Kidney capillary endothelial cell (primary cell): ENCODE data around the gene PPDPF.
"Not testable (repeated sequence)": the region's sequence is repeated elsewhere in the genome, so short reads cannot be mapped to it uniquely, and the experiment has no call there.

Source experiments
- DNase-seq: peaks from one replicate; pipeline ENCODE4 v3.0.0-alpha.2; 2018; ENCODE audit warnings: low spot score

The PPDPF gene

DNA sequence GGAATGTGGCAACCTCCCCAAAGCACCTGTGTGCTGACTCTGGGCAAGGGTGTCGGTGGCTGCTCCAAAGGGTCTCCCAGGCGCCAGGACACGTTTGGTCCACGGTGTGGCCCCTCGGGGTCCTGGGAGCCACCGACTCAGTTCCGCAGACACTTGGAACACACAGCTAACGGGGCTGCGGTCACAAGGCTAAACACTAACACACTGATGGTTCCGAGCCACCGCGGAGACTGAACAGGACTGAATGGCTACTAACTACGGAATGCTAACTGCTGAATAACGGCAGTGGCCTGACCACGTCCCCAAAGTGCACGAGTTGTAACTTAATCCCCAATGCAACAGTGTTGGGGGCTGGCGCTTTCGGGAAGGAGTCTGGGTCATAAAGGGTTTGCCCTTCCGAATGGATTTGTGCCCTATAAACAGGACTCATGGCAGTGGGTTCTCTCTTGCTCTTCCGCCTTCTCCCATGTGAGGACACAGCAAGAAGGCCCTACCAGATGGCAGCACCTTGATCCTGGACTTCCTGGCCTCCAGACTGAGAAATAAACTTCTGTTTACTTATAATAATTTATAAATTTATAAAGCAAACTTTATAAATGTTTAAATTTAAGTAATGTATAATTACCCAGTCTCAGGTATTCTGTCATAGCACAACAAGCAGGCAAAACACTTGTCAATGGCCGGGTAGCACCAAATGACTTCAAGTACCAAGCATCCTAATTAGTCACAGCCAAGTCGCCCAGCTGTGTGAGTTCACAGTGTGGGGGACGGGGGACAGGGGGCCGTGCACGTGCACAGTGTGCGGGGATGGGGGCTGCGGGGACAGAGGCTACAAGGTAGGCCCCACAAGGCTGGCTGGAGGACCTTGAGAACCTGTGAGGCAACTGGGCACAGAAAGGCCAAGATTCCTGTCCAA is 19.4 kb upstream of the PPDPF start:
- no peak for DNase-seq

DNA sequence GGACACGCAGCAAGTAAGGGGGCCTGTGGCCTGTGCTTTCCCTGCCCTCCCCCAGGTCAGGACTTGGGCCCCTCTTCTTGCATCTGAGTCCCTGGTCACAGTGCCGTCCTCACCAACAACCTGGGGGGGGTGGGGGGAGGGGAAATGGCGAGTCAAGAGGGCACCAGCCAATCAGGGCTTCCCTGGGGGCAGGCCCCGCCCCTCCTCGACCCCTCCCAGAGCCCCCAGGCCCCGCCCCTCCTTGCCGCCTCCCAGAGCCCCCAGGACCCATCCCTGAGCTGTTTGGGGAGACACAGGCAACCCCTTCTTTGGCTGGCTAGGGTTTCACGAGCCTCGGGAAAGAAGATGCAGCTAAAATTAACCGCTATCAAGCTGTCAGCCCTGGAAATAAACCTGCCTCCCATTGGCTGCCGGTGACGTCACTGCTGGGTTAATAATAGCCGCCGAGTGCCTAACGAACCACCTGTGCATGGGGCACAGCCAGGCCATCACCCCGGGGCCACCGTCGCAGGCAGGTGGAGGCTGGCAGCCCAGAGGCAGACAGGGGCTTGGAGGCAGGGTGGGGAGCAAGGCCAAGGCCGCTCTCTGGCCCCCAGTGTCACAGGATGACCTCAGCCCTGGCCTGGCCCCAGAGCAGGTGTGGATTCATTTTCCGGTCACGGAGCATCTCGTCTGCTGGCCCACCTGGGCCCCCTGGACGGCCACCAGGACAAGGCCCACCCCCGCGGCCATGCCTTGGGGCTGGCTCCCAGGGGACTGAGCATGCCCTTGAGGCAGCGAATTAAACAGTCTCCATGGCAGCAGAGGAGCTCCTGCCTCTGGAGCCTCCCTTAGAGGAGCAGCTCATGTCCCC is 18.5 kb upstream of the PPDPF start:
- DNase-seq: no peak

DNA sequence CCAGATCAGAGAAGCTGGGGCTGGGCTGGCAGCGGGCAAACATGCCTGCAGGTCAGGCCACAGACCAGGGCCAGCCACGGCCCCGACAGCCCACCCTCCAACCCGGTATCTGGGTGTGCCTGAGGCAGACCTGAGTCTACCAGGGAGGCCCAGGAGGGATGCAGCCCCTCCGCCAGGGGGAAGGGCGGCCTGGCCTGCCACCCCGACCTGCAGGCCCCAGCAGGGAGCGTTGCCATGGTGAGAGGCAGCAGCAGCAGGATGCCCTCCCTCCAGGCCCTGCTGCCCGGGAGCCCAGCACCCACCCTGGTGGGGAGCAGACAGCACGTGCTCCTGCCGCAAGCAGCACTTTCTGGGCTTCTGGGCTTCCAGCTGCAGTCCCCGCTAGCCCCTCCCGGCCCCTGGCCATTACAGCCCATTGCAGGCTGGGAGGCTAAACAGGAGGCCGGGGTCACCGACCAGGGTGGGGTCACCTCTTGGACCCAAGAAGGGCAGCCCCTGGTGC is 17.8 kb upstream of the PPDPF start:
- no peak for DNase-seq

DNA sequence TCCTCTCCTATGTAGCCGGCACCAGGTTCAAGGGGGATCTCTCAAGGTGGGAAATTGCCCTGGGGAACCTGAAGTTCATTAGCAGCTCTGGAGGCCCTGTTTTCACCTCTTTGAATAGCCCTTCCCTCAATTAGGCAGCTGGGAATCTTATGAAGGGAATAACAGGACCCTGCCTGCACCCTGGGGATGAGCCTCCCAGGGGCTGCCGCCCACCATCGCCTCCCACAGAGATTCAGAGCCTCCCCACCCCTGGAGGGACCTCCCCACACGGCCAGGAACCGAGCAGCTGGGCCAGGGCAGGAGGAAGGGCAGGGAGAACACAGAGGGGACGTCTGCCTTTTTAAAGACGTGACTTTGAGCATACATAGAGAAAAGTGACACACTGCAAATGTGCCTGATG is 17.0 kb upstream of the PPDPF start:
- no peak for DNase-seq

DNA sequence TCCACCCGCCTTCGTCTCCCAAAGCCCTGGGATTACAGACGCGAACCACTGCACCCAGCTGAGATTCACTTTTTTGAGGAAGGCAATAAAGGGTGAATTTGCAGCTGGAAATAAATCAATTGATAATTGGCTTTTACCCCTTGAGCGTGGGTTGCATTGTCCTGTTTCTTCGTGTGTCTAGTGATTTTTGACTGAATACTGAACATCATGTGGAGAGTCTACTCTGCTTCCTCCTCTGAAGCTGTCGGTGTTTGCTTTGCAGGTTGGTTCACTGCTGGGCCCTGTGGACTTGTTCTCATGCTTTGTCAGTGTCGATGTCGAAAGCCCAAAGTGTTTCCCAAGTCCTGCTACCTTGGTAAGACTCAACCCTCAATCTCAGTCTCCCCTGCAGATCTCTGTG is 15.9 kb upstream of the PPDPF start:
- no peak for DNase-seq

DNA sequence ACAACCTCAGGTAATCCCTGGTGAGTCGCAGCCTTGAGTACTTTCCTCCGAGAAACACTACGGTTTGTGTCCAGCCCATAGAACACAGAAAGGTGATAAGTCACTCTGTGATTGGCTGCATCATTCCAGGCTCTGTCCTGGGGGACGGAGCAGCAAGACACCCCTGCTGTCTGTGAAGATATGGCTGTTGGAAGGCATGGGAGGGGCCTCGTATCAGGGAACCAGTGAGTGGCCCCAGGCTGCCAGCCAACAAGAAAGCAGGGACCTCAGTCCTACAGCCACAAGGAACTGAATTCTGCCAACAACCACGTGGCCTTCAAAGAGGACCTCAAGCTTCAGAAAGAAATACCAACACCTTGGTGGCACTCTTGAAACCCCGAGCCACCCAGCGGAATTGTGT is 15.3 kb upstream of the PPDPF start:
- no peak for DNase-seq

DNA sequence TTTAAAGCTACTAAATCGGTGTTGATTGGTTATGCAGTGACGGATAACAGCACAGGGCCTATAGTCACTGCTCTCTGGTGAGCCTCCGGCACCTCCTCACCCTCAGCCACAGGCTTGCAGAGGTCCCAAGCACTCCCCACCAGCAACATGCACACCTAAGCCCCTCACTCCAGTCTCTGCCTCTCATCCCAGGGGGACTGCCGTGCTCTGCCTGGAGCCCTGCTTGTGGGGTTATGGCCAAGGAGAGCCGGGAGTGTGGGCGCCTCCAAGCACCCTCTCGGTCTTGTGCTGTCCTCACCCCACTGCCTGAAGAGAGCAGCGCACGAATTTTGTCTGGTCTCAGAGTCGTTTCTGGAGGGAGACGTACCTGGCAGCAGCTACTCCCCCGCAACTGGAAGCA is 14.8 kb upstream of the PPDPF start:
- no peak for DNase-seq

DNA sequence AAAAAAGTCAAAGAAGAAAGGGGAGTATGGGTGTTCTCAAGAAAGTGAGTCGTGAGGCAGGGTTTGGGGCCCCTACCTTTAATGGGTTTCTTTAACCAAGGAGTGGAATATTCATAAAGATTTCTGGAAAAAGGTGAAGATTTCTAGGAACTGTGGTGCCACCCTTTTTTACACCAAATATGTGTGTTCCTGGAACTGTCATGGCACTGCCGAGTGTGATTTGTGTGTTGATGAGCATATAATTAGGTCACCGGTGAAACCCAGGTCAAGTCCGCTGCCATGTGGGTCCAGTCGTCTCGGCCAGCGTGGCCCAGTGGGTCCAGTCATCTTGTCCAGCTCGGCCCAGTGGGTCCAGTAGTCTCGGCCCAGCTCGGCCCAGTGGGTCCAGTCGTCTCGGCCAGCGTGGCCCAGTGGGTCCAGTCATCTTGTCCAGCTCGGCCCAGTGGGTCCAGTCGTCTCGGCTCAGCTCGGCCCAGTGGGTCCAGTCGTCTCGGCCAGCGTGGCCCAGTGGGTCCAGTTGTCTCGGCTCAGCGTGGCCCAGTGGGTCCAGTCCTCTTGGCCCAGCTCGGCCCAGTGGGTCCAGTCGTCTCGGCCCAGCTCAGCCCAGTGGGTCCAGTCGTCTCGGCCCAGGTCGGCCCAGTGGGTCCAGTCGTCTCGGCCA is 13.4 kb upstream of the PPDPF start:
- DNase-seq: no peak

DNA sequence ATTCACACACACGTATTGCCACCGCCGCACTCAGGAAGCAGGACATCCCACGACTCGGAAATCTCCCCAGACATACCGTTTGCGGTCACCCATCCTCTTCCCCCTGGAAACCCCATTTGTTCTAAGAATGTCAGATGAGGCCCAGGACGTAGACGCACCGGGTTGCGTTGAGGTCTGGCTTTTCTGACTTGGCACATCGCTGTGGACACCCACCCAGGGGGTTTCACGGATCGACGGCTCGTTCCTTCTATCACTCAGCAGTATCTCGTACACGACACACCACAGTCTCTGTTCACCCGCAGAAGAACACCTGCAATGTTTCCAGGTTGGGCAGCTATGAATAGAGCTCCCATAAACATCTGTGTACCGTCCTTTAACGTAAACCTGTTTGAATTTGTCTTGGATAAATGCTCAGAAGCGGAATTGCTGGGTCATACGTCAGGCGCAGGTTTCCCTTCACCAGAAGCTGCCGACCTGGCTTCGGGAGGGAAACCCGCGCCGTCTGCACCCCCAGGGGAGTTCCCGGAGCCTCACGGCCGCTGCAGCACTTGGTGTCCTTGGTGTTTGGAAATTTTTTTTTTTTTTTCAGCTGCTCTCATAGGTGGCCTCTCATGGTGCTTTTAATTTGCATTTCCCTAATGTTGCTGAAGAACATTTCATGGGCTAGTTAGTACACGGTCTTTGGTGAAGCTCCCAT is 12.3 kb upstream of the PPDPF start:
- DNase-seq: no peak

DNA sequence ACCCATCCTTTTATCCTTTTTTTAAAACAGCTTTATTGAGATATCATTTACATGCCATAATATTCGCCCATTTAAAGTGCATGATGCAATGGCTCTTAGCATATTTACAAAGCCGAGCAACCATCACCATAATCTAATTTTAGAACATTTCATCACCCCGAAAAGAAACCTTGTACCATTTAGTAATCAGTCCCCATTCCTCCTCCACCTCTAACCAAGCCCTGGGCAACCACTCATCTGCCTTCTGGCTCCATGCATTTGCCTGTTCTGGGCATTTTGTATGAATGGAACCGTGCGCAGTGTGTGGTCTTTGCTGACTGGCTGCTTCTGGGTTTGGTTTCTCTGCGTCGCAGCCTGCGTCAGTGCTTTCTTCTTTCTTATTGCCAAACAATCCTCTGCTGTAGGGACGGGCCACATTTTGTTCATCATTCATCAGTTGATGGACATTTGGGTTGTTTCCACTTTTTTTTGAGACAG is 11.4 kb upstream of the PPDPF start:
- DNase-seq: no peak

DNA sequence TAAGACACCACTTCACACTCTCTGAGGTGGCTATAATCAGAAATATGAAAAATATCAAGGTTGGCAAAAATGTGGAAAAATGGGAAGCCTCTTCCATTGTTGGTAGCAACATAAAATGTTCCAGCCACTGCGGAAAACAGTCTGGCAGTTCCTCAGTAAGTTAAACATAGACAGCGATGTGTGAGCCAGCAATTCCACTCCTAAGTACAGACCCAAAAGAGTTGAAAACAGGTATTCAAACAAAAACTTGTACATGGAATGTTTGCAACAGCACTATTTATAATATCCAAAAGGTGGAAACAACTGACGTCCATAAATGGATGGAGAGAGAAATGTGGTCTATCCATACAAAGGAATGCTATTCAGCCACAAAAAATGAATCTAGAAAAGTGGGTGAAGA is 7.4 kb upstream of the PPDPF start:
- DNase-seq: no peak

DNA sequence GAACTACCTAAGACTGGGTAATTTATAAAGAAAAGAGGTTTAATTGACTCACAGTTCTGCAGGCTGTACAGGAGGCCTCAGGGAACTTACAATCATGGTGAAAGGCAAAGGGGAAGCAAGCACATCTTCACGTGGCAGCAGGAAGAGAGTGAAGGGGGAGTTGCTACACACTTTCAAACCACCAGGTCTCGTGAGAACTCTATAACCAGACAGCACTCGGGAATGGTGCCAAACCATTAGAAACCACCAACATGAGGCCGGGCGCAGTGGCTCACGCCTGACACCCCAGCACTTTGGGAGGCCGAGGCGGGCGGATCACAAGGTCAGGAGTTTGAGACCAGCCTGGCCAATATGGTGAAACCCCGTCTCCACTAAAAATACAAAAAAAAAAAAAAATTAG is 6.0 kb upstream of the PPDPF start:
- not testable (repeated sequence) for DNase-seq

DNA sequence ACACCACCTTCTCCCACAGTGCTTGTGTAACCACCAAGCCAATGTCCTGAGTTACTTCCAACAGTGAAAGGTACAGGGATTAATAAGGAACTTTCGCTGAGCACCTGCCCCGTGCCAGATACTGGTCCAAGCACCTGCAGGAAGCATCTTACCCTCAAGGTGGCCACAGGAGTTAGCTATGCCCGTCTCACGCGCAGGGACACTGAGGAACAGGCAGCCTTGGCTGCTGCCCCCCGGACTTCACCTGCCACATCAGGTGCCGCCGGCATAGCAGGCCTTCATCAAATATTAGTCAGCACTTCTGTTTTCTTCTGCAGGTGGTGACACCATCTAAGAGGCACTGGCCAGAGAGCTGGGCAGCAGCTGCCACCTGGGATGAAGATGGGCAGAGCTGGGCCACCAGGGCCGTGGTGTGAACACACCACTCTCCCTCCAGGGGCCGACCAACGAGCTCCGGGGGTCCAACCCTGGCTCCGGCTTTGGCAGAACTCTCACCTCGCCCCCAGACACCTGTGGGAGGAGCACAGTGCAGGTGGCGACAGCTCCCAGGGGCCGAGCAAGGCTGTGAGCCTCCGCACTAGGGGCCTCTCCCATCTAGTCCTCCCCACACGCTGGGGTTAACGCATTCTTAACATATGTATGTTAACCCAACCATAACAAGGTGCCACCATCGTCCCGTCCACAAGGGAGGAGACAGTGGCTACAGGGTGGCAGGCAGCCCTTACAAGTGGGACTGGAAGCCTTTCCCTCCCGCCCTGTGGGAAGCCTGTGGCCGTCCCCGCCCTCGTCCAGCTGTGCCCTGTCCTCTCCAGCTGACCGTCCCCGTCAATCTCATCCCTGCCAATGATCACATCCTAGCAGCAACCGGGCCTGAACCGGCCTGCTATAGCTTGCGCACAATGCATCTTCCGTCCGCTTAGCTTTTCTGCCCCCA is 2.9 kb upstream of the PPDPF start:
- no peak for DNase-seq

DNA sequence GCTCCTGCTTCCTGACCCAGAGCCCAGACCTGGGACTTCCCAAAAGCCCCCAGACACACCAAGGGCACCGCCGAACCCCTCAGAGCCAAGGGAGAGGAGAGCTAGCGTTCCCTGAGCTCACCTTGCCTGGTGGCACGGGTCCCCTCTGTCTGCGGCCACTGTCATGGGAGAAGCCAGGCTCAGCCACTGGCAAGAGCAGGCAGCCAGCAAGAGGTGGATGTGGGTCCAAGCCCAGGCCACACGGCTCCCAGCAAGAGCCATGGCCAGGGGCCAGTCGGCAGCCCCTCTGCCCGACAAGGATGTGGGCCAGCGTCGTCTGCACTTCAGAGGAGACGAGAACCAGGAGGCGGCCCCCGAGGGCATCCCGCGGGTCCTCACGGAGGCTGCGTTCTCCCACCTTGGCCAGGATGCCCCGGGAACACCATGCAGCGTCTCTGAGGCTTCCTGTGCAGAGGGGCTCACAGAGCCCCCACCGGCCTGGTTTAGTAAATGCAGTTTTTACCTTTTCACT is 2.2 kb upstream of the PPDPF start:
- DNase-seq: no peak

DNA sequence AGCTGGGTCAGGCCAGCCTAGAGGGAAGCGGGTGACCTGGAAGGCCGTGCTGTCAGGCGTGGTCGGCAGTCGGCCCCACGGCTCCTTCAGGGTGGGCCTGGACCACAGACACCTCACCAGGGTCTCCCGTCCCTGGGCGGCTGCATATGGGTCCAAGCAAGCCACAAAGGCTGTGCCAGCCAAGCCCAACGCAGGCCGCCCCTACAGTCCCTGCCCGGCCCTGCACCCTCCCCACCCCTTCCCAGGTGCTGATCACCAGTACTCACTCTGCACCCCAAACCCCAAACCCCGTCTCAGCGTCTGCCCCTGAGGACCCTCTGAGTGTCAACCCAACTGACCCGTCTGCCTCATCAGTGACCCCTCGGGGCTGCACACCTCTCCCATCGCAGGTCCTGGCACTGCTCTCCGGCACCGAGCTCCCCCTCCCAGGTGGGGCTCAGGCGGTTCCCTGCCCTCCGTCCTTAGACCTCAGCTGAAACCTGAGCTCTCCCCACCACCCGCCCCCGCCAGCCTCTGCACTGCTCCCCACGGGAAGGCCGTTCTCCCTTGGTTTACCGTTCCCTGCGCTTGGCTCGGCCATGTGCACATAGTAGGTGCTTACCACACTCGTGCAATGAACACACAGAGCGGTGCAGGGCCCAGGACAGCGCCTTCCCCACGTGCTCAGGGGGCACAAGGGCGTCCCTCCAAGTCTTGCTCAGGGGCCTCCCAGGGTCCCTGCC is 1.5 kb upstream of the PPDPF start:
- DNase-seq: no peak

DNA sequence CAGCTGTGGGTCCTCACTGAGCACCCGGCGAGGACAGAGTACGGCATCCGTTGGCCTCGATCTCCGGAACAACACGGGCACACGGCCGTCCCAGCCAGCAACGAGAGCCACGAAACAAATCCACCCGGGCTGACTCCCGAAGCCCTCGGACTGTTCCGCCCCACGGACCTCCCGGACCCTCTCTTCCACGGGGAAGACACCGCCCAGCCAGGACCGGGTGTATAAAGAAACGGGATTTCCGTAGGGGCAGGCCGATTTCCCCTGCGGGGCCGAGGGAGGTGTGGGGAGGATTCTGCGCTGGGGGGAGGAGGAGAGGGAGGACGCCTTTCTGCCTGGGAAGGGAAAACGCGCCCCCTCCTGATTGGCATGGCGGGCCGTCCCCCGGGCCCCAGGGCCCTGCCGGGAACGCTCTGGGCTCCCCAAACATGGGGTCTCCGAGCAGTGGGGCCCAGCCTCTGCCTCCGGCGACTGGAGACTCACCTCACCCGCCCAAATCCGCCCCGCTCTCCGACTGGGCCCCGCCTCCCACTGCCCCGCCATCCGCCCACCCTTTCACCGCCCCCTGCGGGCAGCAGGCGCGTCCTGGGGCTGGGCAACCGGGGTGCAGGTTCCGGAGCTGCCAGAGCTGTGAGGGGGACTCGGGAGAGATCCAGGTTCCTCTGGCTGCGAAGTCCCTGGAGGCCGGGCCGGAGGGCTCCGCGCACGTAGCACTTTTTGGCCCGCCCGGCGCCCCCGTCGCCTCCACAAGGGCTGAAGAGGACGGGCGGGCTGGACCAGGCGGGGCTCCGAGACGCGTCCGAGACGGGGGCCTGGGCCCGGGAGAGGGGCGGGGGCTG is 679 bp upstream of the PPDPF start:
- DNase-seq: peak; percentile 44

DNA sequence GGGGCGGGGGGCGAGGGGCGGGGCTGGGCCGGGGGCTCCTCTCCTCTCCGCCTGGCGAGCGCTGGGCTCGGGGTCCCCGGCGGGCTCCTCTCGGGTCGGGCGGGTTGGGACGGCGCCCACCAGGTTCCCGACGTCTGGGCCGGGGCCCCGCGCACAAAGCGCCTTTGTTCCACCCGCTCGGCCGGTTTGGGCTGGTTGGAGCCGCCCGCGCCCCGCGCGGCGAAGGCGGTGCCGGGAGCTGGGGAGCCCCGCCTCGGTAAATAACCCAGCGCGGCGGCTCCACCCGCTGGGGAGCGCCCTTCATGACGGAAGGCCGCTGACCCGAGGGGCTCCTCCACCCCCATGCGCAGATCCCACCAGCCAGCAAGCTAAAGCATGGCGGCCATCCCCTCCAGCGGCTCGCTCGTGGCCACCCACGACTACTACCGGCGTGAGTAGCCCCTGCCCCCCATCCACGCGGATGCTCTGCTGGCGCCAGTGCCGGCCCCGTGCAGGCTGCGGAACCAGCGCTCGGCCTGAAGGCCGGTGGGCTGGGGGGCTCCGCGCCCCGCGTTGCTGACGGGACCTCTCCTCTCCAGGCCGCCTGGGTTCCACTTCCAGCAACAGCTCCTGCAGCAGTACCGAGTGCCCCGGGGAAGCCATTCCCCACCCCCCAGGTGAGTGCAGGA is 503 bp downstream of the PPDPF start:
- DNase-seq: no peak

DNA sequence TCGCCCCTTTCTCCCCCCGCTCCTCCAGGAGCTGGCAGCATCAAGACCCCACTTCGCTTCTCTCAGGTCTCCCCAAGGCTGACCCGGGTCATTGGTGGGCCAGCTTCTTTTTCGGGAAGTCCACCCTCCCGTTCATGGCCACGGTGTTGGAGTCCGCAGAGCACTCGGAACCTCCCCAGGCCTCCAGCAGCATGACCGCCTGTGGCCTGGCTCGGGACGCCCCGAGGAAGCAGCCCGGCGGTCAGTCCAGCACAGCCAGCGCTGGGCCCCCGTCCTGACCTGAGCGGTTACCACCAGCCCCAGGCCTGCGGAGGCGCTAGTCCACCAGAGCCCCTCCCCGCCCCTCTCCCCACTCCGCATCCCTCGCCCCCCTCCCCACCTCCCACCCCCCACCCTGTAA is 1.0 kb downstream of the PPDPF start:
- no peak for DNase-seq
